ENCODE results near the gene CREBBP. TPM values are rescaled to one million over a fixed set of nuclear protein-coding genes. Genes with fewer than 3 reads are reported as not detected.

CREBBP gene
- total RNA-seq, 1 experiment from 2014 or later: 79.1 TPM

DNA sequence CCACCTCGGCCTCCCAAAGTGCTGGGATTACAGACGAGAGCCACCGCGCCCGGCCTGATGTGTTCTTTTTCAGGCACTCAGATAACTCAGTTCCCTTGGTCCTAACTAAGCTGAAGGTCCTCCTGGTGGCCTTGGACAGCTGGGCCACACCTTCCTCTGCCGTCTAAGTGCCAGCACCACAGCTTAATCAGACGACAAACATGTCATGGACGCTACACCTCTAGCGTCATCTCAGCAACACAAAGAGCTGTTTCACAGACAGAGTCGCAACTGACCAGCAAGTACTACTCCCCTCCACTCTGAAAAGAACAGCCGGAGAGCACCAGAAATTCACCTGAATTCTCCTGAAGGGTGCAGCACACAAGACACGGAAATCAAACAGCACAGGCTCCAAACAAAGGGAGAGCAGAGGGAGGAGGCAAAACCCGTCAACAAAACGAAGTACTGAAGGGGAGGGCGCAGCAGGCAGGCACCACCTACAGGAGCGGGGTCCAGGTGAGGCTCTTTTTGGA lies 167.6 kb downstream of the CREBBP start:
- WGBS (ENCODE audit: extremely low coverage, insufficient read length, low lambda C conversion rate): no CpG with 5 or more reads among the region's 16 CpGs
- peaks cover 2% of the 10 kb centered on the region for H3K79me1 ChIP-seq (ENCODE audit: insufficient read depth, low read depth, low read length, poor library complexity, severe bottlenecking)
- H3K23me2 ChIP-seq (ENCODE audit: insufficient read length, low read depth, low read length, poor library complexity, severe bottlenecking): peaks cover 6% of the 10 kb centered on the region
- Mint-ChIP-seq H3K9me3 (no peaks in the 10 kb centered on the region; a peak in 1 of 5 replicates), H3K4me3 (no peak overlapping the region), H3K27ac (peak overlapping the region; percentile 62 to 93 (median 83); a peak in 6 of 7 replicates), H3K36me3 (ENCODE audit: insufficient read depth in 1 of 3, low read depth in 3 of 3) (peaks cover 10 to 48% (median 24%) of the 10 kb centered on the region in 3 experiments; a peak in 6 of 7 replicates), H3K27me3 (ENCODE audit: low read depth) (no peaks in the 10 kb centered on the region), H3K4me1 (peaks cover 25 to 26% of the 10 kb centered on the region in 2 experiments)
- no peaks in the 10 kb centered on the region for H3K4me1 ChIP-seq (ENCODE audit: insufficient read depth, low read length)
- peaks cover 21% of the 10 kb centered on the region; the same call in 1 of the 2 replicates for H3K79me2 ChIP-seq (ENCODE audit: insufficient read depth, low read length)
- no peak overlapping the region for H2BK20ac ChIP-seq (ENCODE audit: low read depth, low read length, poor library complexity, severe bottlenecking)
- H3K4me2 ChIP-seq (ENCODE audit: insufficient read depth, insufficient read length, low read length): no peak overlapping the region
- H2AFZ ChIP-seq (ENCODE audit: low read length): no peak overlapping the region
- no peak overlapping the region for H3K4ac ChIP-seq (ENCODE audit: low read depth, low read length)
- no peak overlapping the region for H2BK12ac ChIP-seq (ENCODE audit: insufficient read length, low read depth, low read length)
- TF ChIP-seq, protein P1, sequence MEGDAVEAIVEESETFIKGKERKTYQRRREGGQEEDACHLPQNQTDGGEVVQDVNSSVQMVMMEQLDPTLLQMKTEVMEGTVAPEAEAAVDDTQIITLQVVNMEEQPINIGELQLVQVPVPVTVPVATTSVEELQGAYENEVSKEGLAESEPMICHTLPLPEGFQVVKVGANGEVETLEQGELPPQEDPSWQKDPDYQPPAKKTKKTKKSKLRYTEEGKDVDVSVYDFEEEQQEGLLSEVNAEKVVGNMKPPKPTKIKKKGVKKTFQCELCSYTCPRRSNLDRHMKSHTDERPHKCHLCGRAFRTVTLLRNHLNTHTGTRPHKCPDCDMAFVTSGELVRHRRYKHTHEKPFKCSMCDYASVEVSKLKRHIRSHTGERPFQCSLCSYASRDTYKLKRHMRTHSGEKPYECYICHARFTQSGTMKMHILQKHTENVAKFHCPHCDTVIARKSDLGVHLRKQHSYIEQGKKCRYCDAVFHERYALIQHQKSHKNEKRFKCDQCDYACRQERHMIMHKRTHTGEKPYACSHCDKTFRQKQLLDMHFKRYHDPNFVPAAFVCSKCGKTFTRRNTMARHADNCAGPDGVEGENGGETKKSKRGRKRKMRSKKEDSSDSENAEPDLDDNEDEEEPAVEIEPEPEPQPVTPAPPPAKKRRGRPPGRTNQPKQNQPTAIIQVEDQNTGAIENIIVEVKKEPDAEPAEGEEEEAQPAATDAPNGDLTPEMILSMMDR (conservative IDR thresholded peaks at IDR 0.05): no peak
- H4K91ac ChIP-seq (ENCODE audit: insufficient read length, low read depth, low read length): no peak overlapping the region
- no peaks in the 10 kb centered on the region for H3K9me3 ChIP-seq (ENCODE audit: control insufficient read depth, low read depth, low read length)
- no peak overlapping the region for H3K56ac ChIP-seq (ENCODE audit: insufficient read length, low read depth, low read length)
- H4K8ac ChIP-seq (replicated peaks; ENCODE audit: insufficient read length, low read depth, low read length): no peak overlapping the region
- H4K5ac ChIP-seq (ENCODE audit: insufficient read length, low read depth, low read length): no peak overlapping the region
- DNase-seq: no peak
- H4K20me1 ChIP-seq (ENCODE audit: control insufficient read depth, insufficient read depth, insufficient read length): no peaks in the 10 kb centered on the region
- H3K23ac ChIP-seq (ENCODE audit: insufficient read length, low read depth, low read length): no peak overlapping the region
- no peak overlapping the region for H2BK15ac ChIP-seq (ENCODE audit: low read depth, low read length)
- H3T11ph ChIP-seq (ENCODE audit: low read length): no peak overlapping the region
- H3K18ac ChIP-seq (ENCODE audit: insufficient read length, low read depth, low read length): no peak overlapping the region
- no peak overlapping the region for H2BK120ac ChIP-seq (ENCODE audit: low read depth, low read length, poor library complexity, severe bottlenecking)
- H3K27me3 ChIP-seq (ENCODE audit: insufficient read depth, low read length): no peaks in the 10 kb centered on the region
- no peak overlapping the region for H3K14ac ChIP-seq (ENCODE audit: insufficient read depth, low read length)
- H2AK5ac ChIP-seq (ENCODE audit: insufficient read length, low read length): no peak overlapping the region
- H3K27ac ChIP-seq (ENCODE audit: insufficient read length, low read depth, low read length): no peak overlapping the region
- H3K9ac ChIP-seq (ENCODE audit: extremely low read depth, insufficient read length, low read length): no peak overlapping the region
- H2BK5ac ChIP-seq (ENCODE audit: insufficient read length, low read length): no peak overlapping the region

Data from H9 (cell line).